ENCODE measurements around the gene CD86. TPM values are rescaled to one million over a fixed set of nuclear protein-coding genes. Genes with fewer than 3 reads are reported as not detected.
A peak's percentile ranks its signal among the peaks of the same experiment; 100 is the strongest.

Gene CD86
- total RNA-seq, 1 experiment from 2014 or later = 1.6 TPM

DNA sequence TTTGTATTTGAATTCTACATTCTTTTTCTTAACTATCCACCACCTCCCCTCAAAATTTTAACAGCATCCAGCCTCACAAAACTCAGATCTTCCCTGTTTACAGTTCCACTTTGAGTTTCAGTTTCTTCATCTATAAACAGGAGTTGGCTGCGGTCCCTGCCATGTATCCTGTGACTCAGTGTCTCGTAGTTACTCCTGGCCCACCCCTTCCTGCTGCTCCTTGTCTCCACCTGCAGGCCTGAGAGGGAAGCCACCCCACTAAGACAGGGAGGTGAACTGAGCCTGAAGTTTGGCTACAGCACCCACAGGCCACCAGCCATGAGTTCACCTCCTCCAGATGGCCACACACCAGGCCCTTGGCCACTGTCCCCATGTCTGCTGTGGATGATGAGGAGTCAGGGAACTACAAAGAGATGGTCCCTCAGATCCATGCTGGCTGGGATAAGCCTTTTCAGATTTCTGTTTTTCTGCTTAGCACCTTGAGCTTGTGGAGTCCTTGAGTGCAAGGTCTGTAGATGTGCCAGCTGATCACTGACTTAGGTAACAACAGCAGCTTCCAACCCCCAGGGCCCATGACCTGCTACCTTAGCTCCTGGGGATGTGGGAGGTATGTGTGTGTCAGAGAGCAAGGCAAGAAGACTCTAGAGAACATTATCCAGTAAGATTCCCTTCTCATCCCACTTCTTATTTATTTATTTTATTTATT, 37.5 kb downstream of the CD86 start:
- DNase-seq (ENCODE audit: low spot score) = peak; percentile 65

DNA sequence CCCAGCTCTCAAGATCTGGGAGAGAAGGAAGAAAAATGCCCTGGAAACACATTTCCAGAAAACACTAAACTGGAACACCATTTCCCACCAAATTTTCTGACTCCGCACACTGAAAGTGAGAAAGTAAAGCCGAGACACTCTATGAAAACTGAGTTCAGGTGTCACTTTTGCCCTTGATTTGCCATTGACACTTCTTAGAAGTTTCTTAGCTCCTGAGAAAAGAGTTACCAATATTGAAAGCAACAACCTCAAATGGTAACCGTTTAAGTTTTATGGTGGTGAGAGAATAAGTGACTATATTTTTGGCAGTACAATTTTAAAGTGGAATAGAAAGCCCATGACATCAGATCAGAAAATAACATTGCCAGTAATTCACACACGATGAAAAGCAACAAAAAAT, 39.0 kb downstream of the CD86 start:
- DNase-seq (ENCODE audit: low spot score) = no peak

- no peak for DNase-seq (ENCODE audit: low spot score)
These were observed 39.5 kb downstream of the CD86 start for GRCh38 chr3:122094693-122095092.

GRCh38 chr3:122097141-122097540, 42.0 kb downstream of the CD86 start:
- no peak for DNase-seq (ENCODE audit: low spot score)

- DNase-seq (ENCODE audit: low spot score) = no peak
These were observed 43.4 kb downstream of the CD86 start for GRCh38 chr3:122098611-122099010.

DNA sequence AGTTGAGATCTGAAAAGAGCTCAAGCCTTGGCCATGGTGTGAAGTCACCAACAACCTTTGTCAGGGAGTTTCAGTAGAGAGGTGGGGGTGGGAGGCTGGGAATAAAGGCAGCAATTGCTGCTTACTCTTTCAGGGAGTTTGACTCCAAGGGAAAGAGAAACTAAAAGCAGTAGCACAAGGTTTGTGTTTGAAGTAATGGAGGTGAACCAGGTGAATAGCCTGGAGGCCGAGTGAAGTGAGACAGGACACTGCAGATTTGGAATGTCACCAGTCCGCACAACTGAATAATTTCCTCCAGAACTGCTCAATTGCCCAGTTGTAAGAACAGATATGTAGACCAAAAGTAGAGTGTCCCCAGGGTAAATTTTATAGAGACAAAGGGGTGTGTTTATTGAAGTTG, 44.1 kb downstream of the CD86 start:
- DNase-seq (ENCODE audit: low spot score) = no peak

DNA sequence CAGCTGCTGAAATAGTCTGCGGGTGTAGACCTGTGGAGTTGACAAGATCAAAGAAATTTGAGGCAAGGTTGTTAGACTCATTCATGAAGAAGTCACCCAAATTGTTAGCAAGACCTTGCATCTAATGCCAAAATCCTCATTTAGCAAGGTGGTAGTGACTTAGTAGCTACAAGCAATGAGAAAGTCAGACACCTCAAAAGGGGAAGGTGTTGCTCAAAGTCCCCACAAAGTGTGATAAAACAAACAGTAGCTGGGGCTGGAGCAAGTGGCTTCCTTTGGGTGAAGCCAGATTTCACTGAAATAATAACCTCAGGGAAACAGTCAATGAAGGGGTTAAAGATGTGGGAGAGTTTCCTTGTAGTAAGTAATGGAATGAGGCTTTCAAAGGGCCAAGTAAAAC, 44.9 kb downstream of the CD86 start:
- no peak for DNase-seq (ENCODE audit: low spot score)

GRCh38 chr3:122100591-122101463, 45.7 kb downstream of the CD86 start:
- no peak for DNase-seq (ENCODE audit: low spot score)

- DNase-seq (ENCODE audit: low spot score) = peak; percentile 53
These were observed 46.5 kb downstream of the CD86 start for GRCh38 chr3:122101646-122102045.

GRCh38 chr3:122102191-122102935, 47.2 kb downstream of the CD86 start:
- no peak for DNase-seq (ENCODE audit: low spot score)

- no peak for DNase-seq (ENCODE audit: low spot score)
These were observed 48.8 kb downstream of the CD86 start for GRCh38 chr3:122103821-122104514.

- DNase-seq (ENCODE audit: low spot score) = no peak
These were observed 49.5 kb downstream of the CD86 start for GRCh38 chr3:122104515-122105194.

GRCh38 chr3:122105626-122106025, 50.5 kb downstream of the CD86 start:
- DNase-seq (ENCODE audit: low spot score) = no peak

GRCh38 chr3:122107171-122107570, 52.0 kb downstream of the CD86 start:
- DNase-seq (ENCODE audit: low spot score) = no peak

DNA sequence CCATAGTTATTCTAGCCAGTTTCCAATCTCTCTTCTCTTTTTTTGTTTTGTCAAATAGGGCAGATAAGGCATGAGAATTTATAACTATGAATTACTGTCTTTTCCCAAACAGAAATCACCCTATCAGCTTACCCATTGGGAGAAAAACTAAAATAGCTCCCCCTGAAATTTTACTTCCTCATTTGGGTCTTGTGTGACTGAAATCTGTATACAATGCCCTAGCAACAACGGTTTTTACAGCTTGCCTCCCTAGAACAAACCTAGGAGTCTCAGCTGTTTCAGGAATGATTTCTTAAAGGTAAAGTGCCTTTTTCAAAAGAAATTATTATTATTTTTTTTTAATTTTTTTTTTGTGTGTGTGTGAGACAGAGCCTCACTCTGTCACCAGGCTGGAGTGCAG, 56.8 kb downstream of the CD86 start:
- DNase-seq (ENCODE audit: low spot score) = no peak

DNA sequence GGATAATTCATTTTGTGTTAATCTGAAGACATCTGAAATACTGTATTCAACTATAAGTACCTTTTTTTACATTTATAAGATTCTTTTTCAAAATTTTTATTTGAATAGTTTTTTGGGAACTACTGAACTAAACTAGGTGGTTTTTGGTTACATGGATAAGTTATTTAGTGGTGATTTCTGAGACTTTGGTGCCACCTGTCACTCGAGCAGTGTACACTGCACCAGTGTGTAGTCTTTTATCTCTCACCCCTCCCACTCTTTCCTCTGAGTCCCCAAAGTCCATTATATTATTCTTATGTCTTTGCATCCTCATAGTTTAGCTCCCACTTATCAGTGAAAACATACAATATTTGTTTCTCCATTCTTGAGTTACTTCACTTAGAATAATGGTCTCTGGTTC, 57.6 kb downstream of the CD86 start:
- no peak for DNase-seq (ENCODE audit: low spot score)

DNA sequence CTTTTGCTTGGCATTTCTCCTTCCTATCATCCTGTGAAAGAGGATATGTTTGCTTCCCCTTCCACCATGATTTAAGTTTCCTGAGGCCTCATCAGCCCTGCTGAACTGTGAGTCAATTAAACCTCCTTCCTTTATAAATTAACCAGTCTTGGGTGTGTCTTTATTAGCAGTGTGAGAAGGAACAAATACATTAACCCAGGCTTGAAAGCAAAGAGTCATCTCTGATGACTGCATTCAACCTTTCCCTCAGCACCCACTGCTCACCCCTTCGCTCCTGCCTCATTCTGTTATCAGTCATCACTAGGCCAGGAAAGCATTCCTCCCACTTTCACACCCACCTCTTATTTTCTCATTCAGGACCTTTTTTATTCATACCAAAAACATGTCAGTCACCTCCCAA, 68.7 kb downstream of the CD86 start:
- no peak for DNase-seq (ENCODE audit: low spot score)

DNA sequence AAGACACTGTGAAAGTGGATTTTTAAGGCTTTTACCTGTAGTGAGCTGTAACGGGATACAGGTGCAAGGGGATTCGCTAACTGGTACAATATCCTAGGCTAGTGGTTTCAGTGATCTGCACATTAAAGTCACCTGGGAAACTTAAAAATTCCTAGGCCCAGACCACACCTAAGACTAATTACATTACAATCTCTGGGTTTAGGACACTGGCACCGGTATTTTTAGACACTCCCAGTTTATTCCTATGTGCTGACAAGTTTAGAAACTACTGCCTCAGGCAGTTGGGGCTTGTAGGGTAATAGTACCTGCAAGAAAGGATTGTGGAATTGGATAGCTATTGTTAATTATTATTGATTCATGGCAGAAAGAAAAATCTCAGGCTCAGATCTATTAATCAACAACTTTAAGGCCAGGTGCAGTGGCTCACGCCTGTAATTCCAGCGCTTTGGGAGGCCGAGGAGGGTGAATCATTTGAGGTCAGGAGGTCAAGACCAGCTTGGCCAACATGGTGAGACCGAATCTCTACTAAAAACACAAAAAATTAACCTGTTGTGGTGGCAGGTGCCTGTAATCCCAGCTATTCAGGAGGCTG, 77.9 kb downstream of the CD86 start:
- no peak for DNase-seq (ENCODE audit: low spot score)

- DNase-seq (ENCODE audit: low spot score) = no peak
These were observed 91.3 kb downstream of the CD86 start for GRCh38 chr3:122146466-122146865.

- DNase-seq (ENCODE audit: low spot score) = no peak
These were observed 93.9 kb downstream of the CD86 start for GRCh38 chr3:122148941-122149627.
